T-cell (primary cell): ENCODE results near the gene LRRIQ1. TPM values are rescaled to one million over a fixed set of nuclear protein-coding genes. Genes with fewer than 3 reads are reported as not detected.

Experiments
- ATAC-seq, 4 experiments: fragments of 200-7000 bp in 3 of 4; fragments of 150-1000 bp in 1 of 4; cut with Tn5 transposase; replicated peaks in 1 of 4; 1 replicate in 3 of 4; 2 replicates in 1 of 4; pipeline ENCODE4 v1.10.0; 2021; ENCODE audit warnings: moderate library complexity in 3 of 4, mild to moderate bottlenecking in 2 of 4, moderate number of reproducible peaks in 1 of 4
- CTCF ChIA-PET, 2 donors: fragments of 300-600 bp; sonication (Branson Sonifier 250); formaldehyde crosslinking; loops; one replicate each; lab custom pipeline; 2022; ENCODE audit warnings: antibody characterized with exemption in 2 of 2; lab: Charles Lee
- POLR2A ChIA-PET, 2 donors: fragments of 300-600 bp; sonication (Branson Sonifier 250); formaldehyde crosslinking; loops; one replicate each; lab custom pipeline; 2022; ENCODE audit warnings: antibody characterized with exemption in 2 of 2; lab: Charles Lee
- DNase-seq, 35 experiments: peaks; one replicate each; pipeline versions ENCODE4 v3.0.0 to v3.0.0-alpha.2; 2013 to 2023
- H3K27ac ChIP-seq: one replicate; pipeline ENCODE4 v1.5.1; 2013; ENCODE audit warnings: low read length
- H3K27me3 ChIP-seq, 2 experiments: replicated peaks in 1 of 2; 1 replicate in 1 of 2; 2 replicates in 1 of 2; pipeline versions ENCODE4 v1.6.1 to v1.7.0; 2013; ENCODE audit warnings: low read length in 1 of 2, mixed read lengths in 1 of 2; ENCODE audit not compliant: control insufficient read depth in 2 of 2, insufficient read depth in 2 of 2; ENCODE audit errors: extremely low read depth in 1 of 2
- H3K36me3 ChIP-seq, 2 donors: 1 replicate in 1 of 2; 2 replicates in 1 of 2; pipeline versions ENCODE4 v1.6.1 to v1.7.0; 2013; ENCODE audit warnings: low read length in 1 of 2; ENCODE audit not compliant: control insufficient read depth in 2 of 2, insufficient read depth in 1 of 2; ENCODE audit errors: extremely low read depth in 1 of 2
- H3K4me1 ChIP-seq, 2 experiments: 1 replicate in 1 of 2; 2 replicates in 1 of 2; pipeline versions ENCODE4 v1.6.1 to v1.7.0; 2013; ENCODE audit warnings: low read length in 2 of 2, mixed read lengths in 1 of 2; ENCODE audit not compliant: insufficient read depth in 2 of 2, control insufficient read depth in 1 of 2; ENCODE audit errors: extremely low read depth in 1 of 2
- H3K4me3 ChIP-seq, 2 donors: 1 replicate in 1 of 2; 2 replicates in 1 of 2; pipeline versions ENCODE4 v1.5.1 to v1.7.0; 2013; ENCODE audit warnings: mild to moderate bottlenecking in 2 of 2, low read length in 1 of 2, moderate library complexity in 1 of 2; ENCODE audit not compliant: control insufficient read depth in 1 of 2; ENCODE audit errors: extremely low read depth in 1 of 2
- H3K9me3 ChIP-seq: 2 replicates; pipeline ENCODE4 v1.7.0; 2013
- H3K27ac Mint-ChIP-seq, 2 donors: one replicate each; pipeline ENCODE4 v1.8.0; 2020 to 2021; ENCODE audit warnings: mild to moderate bottlenecking in 2 of 2, mixed read lengths in 2 of 2
- H3K27me3 Mint-ChIP-seq, 2 donors: one replicate each; pipeline ENCODE4 v1.8.0; 2021 to 2022; ENCODE audit warnings: mixed read lengths in 2 of 2
- H3K36me3 Mint-ChIP-seq: one replicate; pipeline ENCODE4 v1.8.0; 2021; ENCODE audit warnings: mixed read lengths
- H3K4me1 Mint-ChIP-seq, 3 donors: one replicate each; pipeline ENCODE4 v1.8.0; 2020 to 2022; ENCODE audit warnings: mixed read lengths in 3 of 3, mild to moderate bottlenecking in 1 of 3
- H3K4me3 Mint-ChIP-seq, 3 donors: one replicate each; pipeline ENCODE4 v1.8.0; 2020 to 2022; ENCODE audit warnings: mild to moderate bottlenecking in 3 of 3, mixed read lengths in 3 of 3, moderate library complexity in 3 of 3
- H3K9me3 Mint-ChIP-seq, 3 donors: one replicate each; pipeline ENCODE4 v1.8.0; 2020 to 2022; ENCODE audit warnings: mixed read lengths in 3 of 3
- WGBS: methylation state at CpG from one replicate; pipeline ENCODE4 v1.1.5; 2013; ENCODE audit warnings: missing lambda C conversion rate; ENCODE audit not compliant: insufficient coverage; 5-methylcytosine and 5-hydroxymethylcytosine counted together
- total RNA-seq, 35 experiments: library from RNA in 6 of 35; stranded (reverse) in 6 of 35; fragments of 120-200 nt in 1 of 35; gene quantifications; one replicate each; pipeline versions ENCODE4 v1.2.1 to v1.2.4 and lab custom pipeline; 2013 to 2026

The LRRIQ1 gene
- total RNA-seq, 5 donors from 2014 or later (not counting 1 experiment from before 2014, with no cell fraction given): not detected

- POLR2A ChIA-PET: no interaction called here
- Mint-ChIP-seq H3K27me3 (peaks cover 0 to 6% of the 10 kb centered on the region in 2 donors), H3K27ac (no peak overlapping the region), H3K36me3 (no peaks in the 10 kb centered on the region), H3K9me3 (no peaks in the 10 kb centered on the region), H3K4me1 (peaks cover 5 to 8% (median 7%) of the 10 kb centered on the region in 3 donors), H3K4me3 (peak overlapping the region in 2 of 3 donors; percentile 55 to 69)
- Histone ChIP-seq H3K27me3 (peaks cover 2 to 4% of the 10 kb centered on the region in 2 experiments), H3K4me3 (peak overlapping the region in 1 of 2 donors; percentile 62), H3K9me3 (no peaks in the 10 kb centered on the region), H3K27ac (no peak overlapping the region), H3K4me1 (peaks cover 0 to 5% of the 10 kb centered on the region in 2 experiments), H3K36me3 (no peaks in the 10 kb centered on the region)
- ATAC-seq (no peak), DNase-seq (no peak)
- CTCF ChIA-PET: no interaction called here
- WGBS: no CpG with 5 or more reads among the region's 3 CpGs
These were observed 582 bp downstream of the LRRIQ1 start for GRCh38 chr12:85036733-85037132.

- CTCF ChIA-PET: no interaction called here
- WGBS: no CpG with 5 or more reads among the region's 1 CpG
These were observed 5.2 kb downstream of the LRRIQ1 start for GRCh38 chr12:85041395-85041794.

GRCh38 chr12:85043829-85044228, 7.7 kb downstream of the LRRIQ1 start:
- Mint-ChIP-seq H3K27me3 (no peaks in the 10 kb centered on the region), H3K27ac (no peak overlapping the region), H3K4me3 (no peak overlapping the region), H3K4me1 (no peaks in the 10 kb centered on the region), H3K9me3 (no peaks in the 10 kb centered on the region), H3K36me3 (no peaks in the 10 kb centered on the region)
- H3K4me1 ChIP-seq: no peaks in the 10 kb centered on the region
- H3K9me3 ChIP-seq: no peaks in the 10 kb centered on the region
- ChIA-PET POLR2A (no interaction called here), CTCF (no interaction called here)
- DNase-seq: no peak
- no peaks in the 10 kb centered on the region for H3K27me3 ChIP-seq
- no peak overlapping the region for H3K4me3 ChIP-seq
- no peak for ATAC-seq
- H3K36me3 ChIP-seq: no peaks in the 10 kb centered on the region
- no peak overlapping the region for H3K27ac ChIP-seq

More at GRCh38 chr12:85041395-85041794, 5.2 kb downstream of the LRRIQ1 start:
- Mint-ChIP-seq H3K27ac (no peak overlapping the region), H3K4me3 (no peak overlapping the region), H3K27me3 (peaks cover 0 to 3% of the 10 kb centered on the region in 2 donors), H3K4me1 (peaks cover 1 to 2% (median 2%) of the 10 kb centered on the region in 3 donors), H3K36me3 (no peaks in the 10 kb centered on the region), H3K9me3 (no peaks in the 10 kb centered on the region)
- Histone ChIP-seq H3K4me1 (peaks cover 0 to under 1% of the 10 kb centered on the region in 2 experiments), H3K9me3 (no peaks in the 10 kb centered on the region), H3K36me3 (no peaks in the 10 kb centered on the region), H3K27ac (no peak overlapping the region), H3K4me3 (no peak overlapping the region), H3K27me3 (peaks cover 0 to under 1% of the 10 kb centered on the region in 2 experiments)
- POLR2A ChIA-PET: no interaction called here
- ATAC-seq (no peak), DNase-seq (no peak)

- H3K27me3 Mint-ChIP-seq: peaks cover 0 to 3% of the 10 kb centered on the region in 2 donors
These were observed 21.3 kb downstream of the LRRIQ1 start for GRCh38 chr12:85057370-85057963.

GRCh38 chr12:85058339-85058738, 22.2 kb downstream of the LRRIQ1 start:
- CTCF ChIA-PET: interaction anchor here (0.6 to 1.1 kb wide), 3 partner anchors 9 to 1961 kb away, joined by 3 to 5 read pairs (median 4); no protein-coding TSS in a partner anchor
- H3K9me3 Mint-ChIP-seq: no peaks in the 10 kb centered on the region
- POLR2A ChIA-PET: no interaction called here
- no peaks in the 10 kb centered on the region for H3K36me3 Mint-ChIP-seq
- no peaks in the 10 kb centered on the region for H3K9me3 ChIP-seq
- H3K27me3 Mint-ChIP-seq: peaks cover 0 to 3% of the 10 kb centered on the region in 2 donors
- H3K27ac ChIP-seq: no peak overlapping the region
- H3K4me1 ChIP-seq: no peaks in the 10 kb centered on the region
- H3K4me3 Mint-ChIP-seq: no peak overlapping the region
- no peaks in the 10 kb centered on the region for H3K27me3 ChIP-seq
- ATAC-seq: no peak
- no peak for DNase-seq
- no peak overlapping the region for H3K27ac Mint-ChIP-seq
- H3K36me3 ChIP-seq: no peaks in the 10 kb centered on the region
- H3K4me1 Mint-ChIP-seq: no peaks in the 10 kb centered on the region
- 100% methylated on average over 1 of the region's 3 CpGs for WGBS
- H3K4me3 ChIP-seq: no peak overlapping the region

More at GRCh38 chr12:85057370-85057963, 21.3 kb downstream of the LRRIQ1 start:
- Mint-ChIP-seq H3K4me3 (no peak overlapping the region), H3K27ac (no peak overlapping the region), H3K36me3 (no peaks in the 10 kb centered on the region), H3K9me3 (no peaks in the 10 kb centered on the region), H3K4me1 (no peaks in the 10 kb centered on the region)
- ChIA-PET CTCF (interaction anchor here (0.6 to 1.2 kb wide), 2 partner anchors 13 to 1962 kb away, joined by 3 to 4 read pairs; no protein-coding TSS in a partner anchor), POLR2A (no interaction called here)
- Histone ChIP-seq H3K36me3 (no peaks in the 10 kb centered on the region), H3K9me3 (no peaks in the 10 kb centered on the region), H3K27me3 (no peaks in the 10 kb centered on the region), H3K4me1 (no peaks in the 10 kb centered on the region), H3K4me3 (no peak overlapping the region), H3K27ac (no peak overlapping the region)
- DNase-seq (peak in 3 of 35 experiments; percentile 3 to 33 (median 4)), ATAC-seq (no peak)
- WGBS: no CpG with 5 or more reads among the region's 2 CpGs

GRCh38 chr12:85059594-85059993, 23.4 kb downstream of the LRRIQ1 start:
- no CpG with 5 or more reads among the region's 6 CpGs for WGBS
- H3K27ac Mint-ChIP-seq: no peak overlapping the region
- ATAC-seq: no peak
- H3K9me3 Mint-ChIP-seq: no peaks in the 10 kb centered on the region
- H3K36me3 Mint-ChIP-seq: no peaks in the 10 kb centered on the region
- no peak overlapping the region for H3K4me3 Mint-ChIP-seq
- CTCF ChIA-PET: no interaction called here
- Histone ChIP-seq H3K27ac (no peak overlapping the region), H3K4me3 (no peak overlapping the region), H3K27me3 (no peaks in the 10 kb centered on the region), H3K36me3 (no peaks in the 10 kb centered on the region), H3K4me1 (no peaks in the 10 kb centered on the region), H3K9me3 (no peaks in the 10 kb centered on the region)
- no peak for DNase-seq
- POLR2A ChIA-PET: no interaction called here
- peaks cover 0 to 3% of the 10 kb centered on the region in 2 donors for H3K27me3 Mint-ChIP-seq
- H3K4me1 Mint-ChIP-seq: no peaks in the 10 kb centered on the region
